ENCODE data around the gene TPM1. TPM values are rescaled to one million over a fixed set of nuclear protein-coding genes. Genes with fewer than 3 reads are reported as not detected.

Gene TPM1
- total and polyA plus RNA-seq, 10 of the 15 experiments (the other 5 are each of a cell fraction or from before 2014, with no cell fraction given): 0.43 to 10.0 (median 2.4) TPM

DNA sequence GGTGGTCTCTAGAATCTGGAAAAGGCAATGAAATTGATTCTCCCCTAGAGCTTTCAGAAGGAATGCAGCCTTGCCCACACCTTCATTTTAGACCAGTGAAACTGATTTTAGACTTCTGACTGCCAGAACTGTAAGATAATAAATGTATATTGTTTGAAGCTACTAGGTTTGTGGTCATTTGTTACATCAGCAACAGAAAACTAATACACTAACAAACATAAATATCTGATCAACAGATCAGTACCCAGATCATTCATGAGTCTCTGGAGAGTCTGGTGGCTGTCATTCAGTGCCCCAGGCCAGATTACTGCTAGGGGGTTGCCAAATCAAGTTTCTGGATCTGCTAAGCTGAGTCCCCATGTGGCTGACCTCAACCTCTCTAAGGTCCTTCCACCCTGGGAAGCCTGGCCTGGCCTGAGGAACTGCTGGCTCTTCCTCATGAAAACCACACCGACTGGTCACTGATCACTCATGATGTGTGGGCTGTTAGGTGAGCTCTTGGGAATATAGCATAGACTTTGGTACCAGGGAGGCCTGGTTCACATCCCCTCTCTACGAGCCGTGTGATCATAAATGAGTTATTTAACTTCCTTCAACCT is 68.0 kb downstream of the TPM1 start:
- Histone ChIP-seq H2AFZ (ENCODE audit: control insufficient read depth, low read depth, low read length) (no peak overlapping the region), H3K9ac (ENCODE audit: control insufficient read depth, insufficient read depth, low read length) (no peak overlapping the region), H3K9me3 (replicated peaks; ENCODE audit: control insufficient read depth, insufficient read depth, low read length) (no peaks in the 10 kb centered on the region; the same call in 2 of the 3 replicates), H3K4me2 (ENCODE audit: control insufficient read depth, insufficient read depth) (no peak overlapping the region), H4K20me1 (ENCODE audit: control insufficient read depth, insufficient read depth) (no peaks in the 10 kb centered on the region), H3K36me3 (ENCODE audit: control insufficient read depth in 2 of 2, insufficient read depth in 2 of 2, low read length in 1 of 2) (no peaks in the 10 kb centered on the region), H3K4me3 (no peak overlapping the region), H3K27me3 (replicated peaks in 1 of 2; ENCODE audit: control insufficient read depth in 2 of 2, insufficient read depth in 2 of 2, low read length in 1 of 2) (no peaks in the 10 kb centered on the region; a peak in 2 of 4 replicates), H3K4me1 (ENCODE audit: control insufficient read depth, insufficient read depth, low read length) (no peaks in the 10 kb centered on the region), H3K27ac (ENCODE audit: control insufficient read depth, insufficient read depth) (no peak overlapping the region), H3K79me2 (ENCODE audit: control insufficient read depth, insufficient read depth, low read length) (no peaks in the 10 kb centered on the region)
- TF ChIP-seq, protein P1, sequence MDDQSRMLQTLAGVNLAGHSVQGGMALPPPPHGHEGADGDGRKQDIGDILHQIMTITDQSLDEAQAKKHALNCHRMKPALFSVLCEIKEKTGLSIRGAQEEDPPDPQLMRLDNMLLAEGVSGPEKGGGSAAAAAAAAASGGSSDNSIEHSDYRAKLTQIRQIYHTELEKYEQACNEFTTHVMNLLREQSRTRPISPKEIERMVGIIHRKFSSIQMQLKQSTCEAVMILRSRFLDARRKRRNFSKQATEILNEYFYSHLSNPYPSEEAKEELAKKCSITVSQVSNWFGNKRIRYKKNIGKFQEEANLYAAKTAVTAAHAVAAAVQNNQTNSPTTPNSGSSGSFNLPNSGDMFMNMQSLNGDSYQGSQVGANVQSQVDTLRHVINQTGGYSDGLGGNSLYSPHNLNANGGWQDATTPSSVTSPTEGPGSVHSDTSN (IDR thresholded peaks at IDR 0.05; ENCODE audit: insufficient replicate concordance, low read depth, low read length): no peak
- no peak for TF ChIP-seq RAD21 (IDR thresholded peaks at IDR 0.05; ENCODE audit: insufficient read depth, low read depth, low read length)
- no peak for TF ChIP-seq ETV6 (conservative IDR thresholded peaks at IDR 0.05 in 1 of 2, IDR thresholded peaks at IDR 0.05 in 1 of 2; ENCODE audit: borderline replicate concordance in 1 of 2, low read depth in 1 of 2)
- TF ChIP-seq POLR2A (IDR thresholded peaks at IDR 0.05; ENCODE audit: low read depth, low read length): no peak
- no peak for TF ChIP-seq MXI1 (IDR thresholded peaks at IDR 0.05; ENCODE audit: low read depth, low read length)
- WGBS (ENCODE audit: insufficient coverage, insufficient replicate concordance, low lambda C conversion rate, missing lambda C conversion rate): 64% methylated on average over 3 of the region's 3 CpGs
- RAD21 ChIA-PET (ENCODE audit: unreplicated experiment): no interaction called here
- in situ Hi-C loops (cut with MboI) (no loop called here), intact Hi-C loops (cut with micrococcal nuclease; ENCODE audit: unreplicated experiment) (no loop called here)
- POLR2A ChIA-PET: no interaction called here
- ATAC-seq (no peak), DNase-seq (ENCODE audit: low read depth, low spot score) (no peak), FAIRE-seq (no peak)
- SMC1A ChIA-PET (ENCODE audit: uncharacterized antibody, unreplicated experiment): interaction anchor here (1.5 kb wide), 1 partner anchor 10 kb away, joined by 4 read pairs; no protein-coding TSS in a partner anchor
- CTCF ChIA-PET: interaction anchor here (0.6 kb wide), 1 partner anchor 279 kb away, joined by 3 read pairs; no protein-coding TSS in a partner anchor
- BruUV-seq (replicated peaks): no TSS peak

DNA sequence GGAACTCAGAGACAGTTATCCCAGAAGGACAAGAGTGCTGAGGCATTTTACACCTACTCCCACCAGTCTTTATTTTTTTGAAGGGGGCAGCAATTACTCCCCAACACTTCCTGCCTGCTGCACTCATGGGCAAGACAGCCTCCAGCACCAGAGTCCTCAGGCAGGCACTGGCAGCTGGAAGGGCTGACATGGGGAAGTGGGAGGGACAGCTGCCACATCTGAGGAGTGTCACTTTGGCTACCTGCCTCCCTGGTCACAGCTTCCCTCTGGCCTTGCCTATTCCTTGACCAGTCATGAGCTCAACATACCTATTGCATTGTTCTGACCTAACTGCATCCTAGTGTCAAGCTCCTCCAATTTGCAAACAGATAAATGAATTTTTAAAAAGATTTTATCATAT is 68.9 kb downstream of the TPM1 start:
- no peak for ATAC-seq
- DNase-seq (ENCODE audit: low read depth, low spot score): no peak
- BruUV-seq (replicated peaks): no TSS peak
- ChIA-PET SMC1A (ENCODE audit: uncharacterized antibody, unreplicated experiment) (no interaction called here), CTCF (interaction anchor here (0.6 kb wide), 2 partner anchors 82 to 278 kb away, joined by 3 read pairs; no protein-coding TSS in a partner anchor), RAD21 (ENCODE audit: unreplicated experiment) (no interaction called here), POLR2A (no interaction called here)
- H2AFZ ChIP-seq (ENCODE audit: control insufficient read depth, low read depth, low read length): no peak overlapping the region
- no peaks in the 10 kb centered on the region for H4K20me1 ChIP-seq (ENCODE audit: control insufficient read depth, insufficient read depth)
- no peaks in the 10 kb centered on the region for H3K79me2 ChIP-seq (ENCODE audit: control insufficient read depth, insufficient read depth, low read length)
- intact Hi-C loops (cut with micrococcal nuclease; ENCODE audit: unreplicated experiment): no loop called here
- no peaks in the 10 kb centered on the region for H3K36me3 ChIP-seq (ENCODE audit: control insufficient read depth in 2 of 2, insufficient read depth in 2 of 2, low read length in 1 of 2)
- no peak for FAIRE-seq
- no peak overlapping the region for H3K4me3 ChIP-seq
- in situ Hi-C loops (cut with MboI): no loop called here
- TF ChIP-seq ZNF384 (IDR thresholded peaks at IDR 0.05; ENCODE audit: borderline replicate concordance, low read depth, low read length): no peak
- no peak for TF ChIP-seq PAX5 (IDR thresholded peaks at IDR 0.05; ENCODE audit: borderline replicate concordance, low read depth, low read length)
- H3K9me3 ChIP-seq (replicated peaks; ENCODE audit: control insufficient read depth, insufficient read depth, low read length): no peaks in the 10 kb centered on the region
- no peaks in the 10 kb centered on the region for H3K4me1 ChIP-seq (ENCODE audit: control insufficient read depth, insufficient read depth, low read length)
- no peak overlapping the region for H3K27ac ChIP-seq (ENCODE audit: control insufficient read depth, insufficient read depth)
- H3K9ac ChIP-seq (ENCODE audit: control insufficient read depth, insufficient read depth, low read length): no peak overlapping the region
- no peak overlapping the region for H3K4me2 ChIP-seq (ENCODE audit: control insufficient read depth, insufficient read depth)
- no peaks in the 10 kb centered on the region; a peak in 2 of 4 replicates for H3K27me3 ChIP-seq (replicated peaks in 1 of 2; ENCODE audit: control insufficient read depth in 2 of 2, insufficient read depth in 2 of 2, low read length in 1 of 2)

Data from GM12878 (cell line).